NCI-H2196 treated with DMSO at 0.1 percent for 48 hours (cell line): ENCODE data around the gene NSUN2.
"Not testable (repeated sequence)": the region's sequence is repeated elsewhere in the genome, so short reads cannot be mapped to it uniquely, and the experiment has no call there.

Source experiments
- DNase-seq: peaks from one replicate; lab custom pipeline; 2025; ENCODE audit not compliant: unreplicated experiment; lab: John Stamatoyannopoulos, UW

The NSUN2 gene

DNA sequence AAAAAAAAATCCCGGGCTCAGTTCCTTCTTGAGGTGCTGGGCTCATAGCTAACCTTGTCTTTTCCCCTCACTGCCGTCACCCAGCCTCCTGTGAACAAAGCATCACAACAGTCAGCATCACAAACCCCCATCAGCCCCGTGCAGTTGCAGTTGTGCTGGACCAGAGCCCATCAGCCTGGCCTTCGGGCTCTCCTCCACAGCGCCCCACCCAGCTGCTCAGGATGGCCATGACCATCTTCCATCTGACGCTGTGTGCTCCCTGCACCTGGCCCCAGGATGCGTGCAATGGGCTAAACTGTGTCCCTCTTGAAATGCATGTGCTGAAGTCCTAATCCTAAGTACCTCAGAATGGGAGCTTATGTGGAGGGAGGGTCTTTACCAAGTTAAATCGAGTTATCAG, 48.1 kb downstream of the NSUN2 start:
- DNase-seq, result no peak

- no peak for DNase-seq
Observed at GRCh38 chr5:6584101-6584645, 48.7 kb downstream of the NSUN2 start.

DNA sequence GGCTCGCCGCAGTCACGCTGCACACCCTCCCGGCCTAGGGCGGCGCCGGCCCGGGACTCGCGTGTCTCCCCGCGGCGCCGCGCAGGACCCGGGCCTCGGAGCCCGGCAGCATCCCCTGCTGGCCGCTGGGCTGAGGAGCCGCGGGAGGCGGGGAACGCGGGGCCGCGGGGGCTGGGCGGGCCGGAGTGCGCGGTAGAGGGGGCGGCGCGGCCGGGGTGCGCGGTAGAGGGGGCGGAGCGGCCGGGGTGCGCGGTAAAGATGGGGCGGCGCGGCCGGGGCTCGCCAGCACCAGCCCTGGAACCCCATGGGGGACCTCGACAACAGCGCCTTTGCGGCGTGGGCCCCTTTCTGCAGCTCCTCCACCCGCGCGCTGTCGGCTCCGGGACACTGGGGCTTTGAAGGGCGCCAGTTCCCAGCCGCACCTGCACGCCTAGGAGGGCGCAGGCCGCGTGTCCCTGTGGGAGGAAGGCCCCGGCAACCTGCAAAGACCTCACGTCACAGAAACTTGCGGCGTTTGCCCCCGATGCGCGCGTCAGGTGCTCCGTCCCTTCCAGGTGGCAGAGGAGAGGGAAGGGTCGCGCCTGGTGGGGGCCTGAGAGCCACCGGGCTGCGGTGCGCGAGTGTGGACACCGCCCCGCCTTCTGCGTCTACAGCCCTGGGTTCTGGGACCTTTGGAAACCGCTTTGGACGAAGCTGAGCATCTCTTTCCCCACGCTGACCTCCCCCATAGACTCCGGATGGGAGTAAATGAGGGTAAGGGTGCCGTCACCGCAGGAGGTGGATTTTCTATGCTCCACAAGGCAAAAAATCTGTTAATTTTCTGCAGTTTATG, 49.6 kb downstream of the NSUN2 start:
- peak; percentile 36 for DNase-seq

GRCh38 chr5:6582507-6583048, 50.3 kb downstream of the NSUN2 start:
- no peak for DNase-seq

- no peak for DNase-seq
Observed at GRCh38 chr5:6581559-6582426, 51.1 kb downstream of the NSUN2 start.

GRCh38 chr5:6581090-6581489, 51.8 kb downstream of the NSUN2 start:
- DNase-seq, result no peak

DNA sequence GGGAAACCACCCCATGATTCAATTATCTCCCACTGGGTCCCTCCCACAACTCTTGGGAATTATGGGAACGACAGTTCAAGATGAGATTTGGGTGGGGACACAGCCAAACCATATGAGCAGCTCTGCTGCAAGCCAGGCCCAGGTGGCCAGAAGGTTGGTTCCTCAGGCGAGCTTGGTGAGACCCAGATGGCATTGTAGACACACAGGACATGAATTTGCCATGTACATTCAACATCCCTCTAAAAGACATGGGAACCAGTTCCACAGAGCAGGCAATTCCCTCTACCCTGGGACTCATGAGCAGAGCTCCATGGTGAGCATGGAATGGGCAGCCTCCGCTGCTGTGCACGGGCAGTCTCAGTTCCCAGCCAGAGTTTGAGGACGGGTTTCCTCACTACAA, 53.3 kb downstream of the NSUN2 start:
- no peak for DNase-seq

DNA sequence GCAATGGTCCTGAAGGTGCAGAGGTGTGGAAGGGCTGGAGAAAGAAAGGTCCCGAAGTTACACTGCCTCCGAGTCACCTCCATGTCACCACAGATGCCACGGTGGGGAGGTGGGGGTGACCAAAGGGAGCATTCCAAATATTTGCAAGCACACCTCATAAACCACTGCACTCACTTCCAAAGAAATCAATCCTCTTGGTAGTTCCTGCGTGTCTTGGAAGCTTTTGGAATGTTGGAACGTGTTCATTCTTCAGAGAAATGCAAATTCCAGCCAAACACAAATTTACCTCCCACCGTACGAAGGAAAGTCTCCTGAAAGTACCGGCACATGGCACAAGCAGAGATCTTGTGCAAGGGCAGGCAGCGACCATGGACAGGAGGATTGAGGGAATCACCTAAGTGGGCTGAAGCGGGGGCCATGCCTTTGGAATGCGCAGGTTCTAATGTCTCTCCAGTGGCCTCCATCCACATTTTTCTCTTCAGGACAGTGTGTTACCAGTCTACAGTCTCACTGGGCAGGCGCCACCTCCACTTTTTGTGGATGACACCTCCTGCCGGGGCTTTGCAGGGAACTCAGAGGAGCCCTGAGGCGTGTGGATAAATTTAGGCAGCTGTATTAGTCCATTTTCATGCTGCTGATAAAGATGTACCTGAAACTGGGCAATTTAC, 54.0 kb downstream of the NSUN2 start:
- DNase-seq, result no peak

- DNase-seq, result peak; percentile 4
Observed at GRCh38 chr5:6576861-6577501, 55.9 kb downstream of the NSUN2 start.

- no peak for DNase-seq
Observed at GRCh38 chr5:6574537-6575245, 58.2 kb downstream of the NSUN2 start.

DNA sequence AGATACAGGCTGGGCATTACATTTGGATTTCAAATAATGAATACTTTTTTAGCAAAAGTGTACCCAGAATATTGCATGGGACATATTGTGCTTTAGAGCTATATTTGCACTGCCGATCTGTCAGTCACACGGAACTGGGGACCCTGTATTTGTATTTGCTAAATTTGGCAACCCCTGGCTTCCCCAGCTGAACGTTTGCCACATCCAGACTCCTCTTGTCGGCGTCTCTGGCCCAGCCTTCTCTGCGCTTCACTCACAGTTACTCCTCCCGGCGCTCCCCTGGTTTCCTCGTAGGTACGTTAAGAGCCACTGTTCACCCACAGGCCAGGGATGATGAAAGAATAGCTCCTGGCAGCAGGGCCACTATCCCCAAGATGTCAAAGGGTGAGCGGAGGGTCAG, 58.7 kb downstream of the NSUN2 start:
- no peak for DNase-seq

GRCh38 chr5:6573651-6574101, 59.2 kb downstream of the NSUN2 start:
- DNase-seq, result no peak

- no peak for DNase-seq
Observed at GRCh38 chr5:6572825-6573380, 59.9 kb downstream of the NSUN2 start.

GRCh38 chr5:6572086-6572824, 60.6 kb downstream of the NSUN2 start:
- DNase-seq, result no peak

GRCh38 chr5:6571607-6572006, 61.2 kb downstream of the NSUN2 start:
- not testable (repeated sequence) for DNase-seq

GRCh38 chr5:6570530-6570929, 62.3 kb downstream of the NSUN2 start:
- no peak for DNase-seq

DNA sequence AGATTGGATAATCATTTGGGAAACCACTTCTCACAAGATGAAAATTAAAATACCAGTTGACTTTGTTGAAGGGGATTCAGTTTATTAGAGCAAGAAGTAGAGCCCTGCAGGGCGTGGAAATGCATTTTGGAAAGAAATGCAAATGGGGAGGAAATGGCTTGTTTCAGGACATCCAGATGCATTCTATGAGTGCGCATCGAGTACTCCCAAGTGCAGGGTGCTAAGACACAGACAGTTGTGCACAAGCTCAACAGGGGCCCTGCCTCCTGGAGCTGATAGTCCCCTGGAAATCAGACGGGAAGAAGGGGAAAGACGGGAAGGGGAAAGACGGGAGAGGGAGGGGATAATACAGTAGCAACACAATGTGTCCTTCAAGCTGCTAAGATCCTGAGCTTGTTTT, 64.0 kb downstream of the NSUN2 start:
- no peak for DNase-seq

DNA sequence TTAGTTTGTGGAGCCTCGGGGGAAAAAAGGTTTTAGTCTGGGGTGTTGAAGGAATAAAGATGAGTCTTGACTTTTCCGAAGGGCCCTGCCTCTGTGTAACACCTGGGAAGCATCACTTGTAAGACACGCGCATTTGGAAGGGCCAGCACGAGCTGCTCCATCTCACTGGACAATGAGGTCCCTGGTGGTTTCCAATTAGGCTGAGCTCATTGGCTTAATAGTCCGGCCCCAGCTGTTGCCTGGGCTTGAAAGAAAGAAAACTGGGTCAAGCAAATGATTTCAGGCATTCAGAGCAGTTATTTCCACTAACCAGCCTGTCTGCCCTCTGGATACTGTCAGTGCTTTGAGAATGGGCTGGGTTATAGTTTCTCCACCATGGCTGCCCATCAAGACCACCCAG, 64.5 kb downstream of the NSUN2 start:
- no peak for DNase-seq

GRCh38 chr5:6567835-6568234, 65.0 kb downstream of the NSUN2 start:
- no peak for DNase-seq
